HG02610 (cell line): Measurements from ENCODE around the gene CHL1.

Source experiments
- ATAC-seq: cut with Tn5 transposase; IDR thresholded peaks from one replicate; pipeline ENCODE4 v1.9.1; 2021; ENCODE audit warnings: mild to moderate bottlenecking, moderate library complexity; ENCODE audit not compliant: unreplicated experiment

The CHL1 gene

GRCh38 chr3:212432-212831, 15.9 kb downstream of the CHL1 start:
- ATAC-seq = peak; percentile 98

GRCh38 chr3:217099-217813, 20.7 kb downstream of the CHL1 start:
- peak; percentile 16 for ATAC-seq

GRCh38 chr3:217948-218347, 21.4 kb downstream of the CHL1 start:
- ATAC-seq = peak; percentile 76

- no peak for ATAC-seq
Observed at GRCh38 chr3:228442-229182, 32.0 kb downstream of the CHL1 start.

- no peak for ATAC-seq
Observed at GRCh38 chr3:229183-229661, 32.7 kb downstream of the CHL1 start.

- no peak for ATAC-seq
Observed at GRCh38 chr3:236881-237280, 40.3 kb downstream of the CHL1 start.

- no peak for ATAC-seq
Observed at GRCh38 chr3:242602-243355, 46.2 kb downstream of the CHL1 start.

- ATAC-seq = no peak
Observed at GRCh38 chr3:243356-243725, 46.8 kb downstream of the CHL1 start.

GRCh38 chr3:244041-244440, 47.5 kb downstream of the CHL1 start:
- no peak for ATAC-seq

- ATAC-seq = no peak
Observed at GRCh38 chr3:247916-248315, 51.4 kb downstream of the CHL1 start.

GRCh38 chr3:248864-249520, 52.4 kb downstream of the CHL1 start:
- no peak for ATAC-seq

GRCh38 chr3:249587-250262, 53.2 kb downstream of the CHL1 start:
- ATAC-seq = no peak

GRCh38 chr3:256501-256900, 59.9 kb downstream of the CHL1 start:
- no peak for ATAC-seq

GRCh38 chr3:257826-258225, 61.3 kb downstream of the CHL1 start:
- ATAC-seq = no peak

GRCh38 chr3:260898-261297, 64.3 kb downstream of the CHL1 start:
- ATAC-seq = no peak

- no peak for ATAC-seq
Observed at GRCh38 chr3:263393-263792, 66.8 kb downstream of the CHL1 start.

- no peak for ATAC-seq
Observed at GRCh38 chr3:264394-265156, 68.0 kb downstream of the CHL1 start.

GRCh38 chr3:267101-267500, 70.5 kb downstream of the CHL1 start:
- ATAC-seq = no peak

- no peak for ATAC-seq
Observed at GRCh38 chr3:270688-271087, 74.1 kb downstream of the CHL1 start.

GRCh38 chr3:274927-275326, 78.4 kb downstream of the CHL1 start:
- no peak for ATAC-seq
